Osteoblast (primary cell): Measurements from ENCODE around the gene DLL3. TPM values are rescaled to one million over a fixed set of nuclear protein-coding genes. Genes with fewer than 3 reads are reported as not detected.

Source experiments
- DNase-seq: peaks from one replicate; pipeline ENCODE4 v3.0.0; 2011; ENCODE audit warnings: low spot score, mixed read lengths; ENCODE audit not compliant: insufficient read length; ENCODE audit errors: missing footprints
- H2AFZ ChIP-seq: 2 replicates; pipeline ENCODE4 v1.6.0; 2011; ENCODE audit warnings: mild to moderate bottlenecking, low read length
- H3K27ac ChIP-seq: 2 replicates; pipeline ENCODE4 v1.5.1; 2011; ENCODE audit warnings: mild to moderate bottlenecking, low read depth, low read length, moderate library complexity
- H3K27me3 ChIP-seq: 2 replicates; pipeline ENCODE4 v1.6.0; 2012; ENCODE audit warnings: mild to moderate bottlenecking, control low read depth, inconsistent platforms, low read length, moderate library complexity; ENCODE audit not compliant: insufficient read depth
- H3K36me3 ChIP-seq: 2 replicates; pipeline ENCODE4 v1.5.1; 2011; ENCODE audit warnings: mild to moderate bottlenecking, low read length, control low read depth, moderate library complexity; ENCODE audit not compliant: insufficient read depth
- H3K4me1 ChIP-seq: 2 replicates; pipeline ENCODE4 v1.5.1; 2011; ENCODE audit warnings: mild to moderate bottlenecking, low read length, control low read depth, moderate library complexity; ENCODE audit not compliant: insufficient read depth
- H3K4me2 ChIP-seq: 2 replicates; pipeline ENCODE4 v1.6.0; 2011; ENCODE audit warnings: mild to moderate bottlenecking, low read length; ENCODE audit not compliant: insufficient read depth
- H3K4me3 ChIP-seq: fragments of 200-600 bp; sonication (generic); 3 replicates; pipeline ENCODE4 v1.5.1; 2012; ENCODE audit warnings: mild to moderate bottlenecking, low read length, inconsistent platforms; ENCODE audit not compliant: insufficient read depth
- H3K79me2 ChIP-seq: 2 replicates; pipeline ENCODE4 v1.6.0; 2012; ENCODE audit warnings: mild to moderate bottlenecking, low read length, control low read depth, inconsistent platforms; ENCODE audit not compliant: insufficient read depth
- H3K9me3 ChIP-seq: 2 replicates; pipeline ENCODE4 v1.5.1; 2011; ENCODE audit warnings: low read depth, low read length, control low read depth
- H4K20me1 ChIP-seq: 2 replicates; pipeline ENCODE4 v1.6.0; 2012; ENCODE audit warnings: mild to moderate bottlenecking, low read length, control low read depth; ENCODE audit not compliant: insufficient read depth
- total RNA-seq: library from RNA; depleted of rRNA; stranded (reverse); fragments of >200 nt; gene quantifications from 2 replicates; pipeline ENCODE4 v1.2.3, GENCODE V29; 2012
- TF ChIP-seq, protein P1 (sequence below): IDR thresholded peaks from 2 replicates; pipeline ENCODE4 v1.5.1; 2011; ENCODE audit warnings: mild to moderate bottlenecking, low read depth, low read length, moderate library complexity; ENCODE audit errors: extremely low read depth

DLL3 gene
- total RNA-seq, 1 donor: under 0.01 TPM

DNA sequence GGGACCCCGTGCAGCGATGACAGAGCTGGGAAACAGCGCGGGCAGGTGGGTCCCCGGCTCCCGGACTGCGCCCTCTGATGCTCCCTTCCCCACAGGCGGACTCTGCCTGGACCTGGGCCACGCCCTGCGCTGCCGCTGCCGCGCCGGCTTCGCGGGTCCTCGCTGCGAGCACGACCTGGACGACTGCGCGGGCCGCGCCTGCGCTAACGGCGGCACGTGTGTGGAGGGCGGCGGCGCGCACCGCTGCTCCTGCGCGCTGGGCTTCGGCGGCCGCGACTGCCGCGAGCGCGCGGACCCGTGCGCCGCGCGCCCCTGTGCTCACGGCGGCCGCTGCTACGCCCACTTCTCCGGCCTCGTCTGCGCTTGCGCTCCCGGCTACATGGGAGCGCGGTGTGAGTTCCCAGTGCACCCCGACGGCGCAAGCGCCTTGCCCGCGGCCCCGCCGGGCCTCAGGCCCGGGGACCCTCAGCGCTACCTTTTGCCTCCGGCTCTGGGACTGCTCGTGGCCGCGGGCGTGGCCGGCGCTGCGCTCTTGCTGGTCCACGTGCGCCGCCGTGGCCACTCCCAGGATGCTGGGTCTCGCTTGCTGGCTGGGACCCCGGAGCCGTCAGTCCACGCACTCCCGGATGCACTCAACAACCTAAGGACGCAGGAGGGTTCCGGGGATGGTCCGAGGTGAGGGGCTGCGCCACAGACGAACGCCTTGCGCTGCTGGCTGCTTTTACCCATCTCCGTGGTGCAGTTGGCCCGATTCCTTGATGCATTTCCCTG, 8.4 kb downstream of the DLL3 start:
- Histone ChIP-seq H2AFZ (peak overlapping the region; percentile 20), H3K27me3 (peaks cover 41% of the 10 kb centered on the region), H3K4me1 (no peaks in the 10 kb centered on the region), H3K4me2 (peak overlapping the region; percentile 42), H4K20me1 (no peaks in the 10 kb centered on the region), H3K36me3 (no peaks in the 10 kb centered on the region), H3K79me2 (no peaks in the 10 kb centered on the region), H3K9me3 (no peaks in the 10 kb centered on the region), H3K4me3 (peak overlapping the region; percentile 63), H3K27ac (no peak overlapping the region)
- TF ChIP-seq, protein P1, sequence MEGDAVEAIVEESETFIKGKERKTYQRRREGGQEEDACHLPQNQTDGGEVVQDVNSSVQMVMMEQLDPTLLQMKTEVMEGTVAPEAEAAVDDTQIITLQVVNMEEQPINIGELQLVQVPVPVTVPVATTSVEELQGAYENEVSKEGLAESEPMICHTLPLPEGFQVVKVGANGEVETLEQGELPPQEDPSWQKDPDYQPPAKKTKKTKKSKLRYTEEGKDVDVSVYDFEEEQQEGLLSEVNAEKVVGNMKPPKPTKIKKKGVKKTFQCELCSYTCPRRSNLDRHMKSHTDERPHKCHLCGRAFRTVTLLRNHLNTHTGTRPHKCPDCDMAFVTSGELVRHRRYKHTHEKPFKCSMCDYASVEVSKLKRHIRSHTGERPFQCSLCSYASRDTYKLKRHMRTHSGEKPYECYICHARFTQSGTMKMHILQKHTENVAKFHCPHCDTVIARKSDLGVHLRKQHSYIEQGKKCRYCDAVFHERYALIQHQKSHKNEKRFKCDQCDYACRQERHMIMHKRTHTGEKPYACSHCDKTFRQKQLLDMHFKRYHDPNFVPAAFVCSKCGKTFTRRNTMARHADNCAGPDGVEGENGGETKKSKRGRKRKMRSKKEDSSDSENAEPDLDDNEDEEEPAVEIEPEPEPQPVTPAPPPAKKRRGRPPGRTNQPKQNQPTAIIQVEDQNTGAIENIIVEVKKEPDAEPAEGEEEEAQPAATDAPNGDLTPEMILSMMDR: no peak
- DNase-seq: peak; percentile 96

DNA sequence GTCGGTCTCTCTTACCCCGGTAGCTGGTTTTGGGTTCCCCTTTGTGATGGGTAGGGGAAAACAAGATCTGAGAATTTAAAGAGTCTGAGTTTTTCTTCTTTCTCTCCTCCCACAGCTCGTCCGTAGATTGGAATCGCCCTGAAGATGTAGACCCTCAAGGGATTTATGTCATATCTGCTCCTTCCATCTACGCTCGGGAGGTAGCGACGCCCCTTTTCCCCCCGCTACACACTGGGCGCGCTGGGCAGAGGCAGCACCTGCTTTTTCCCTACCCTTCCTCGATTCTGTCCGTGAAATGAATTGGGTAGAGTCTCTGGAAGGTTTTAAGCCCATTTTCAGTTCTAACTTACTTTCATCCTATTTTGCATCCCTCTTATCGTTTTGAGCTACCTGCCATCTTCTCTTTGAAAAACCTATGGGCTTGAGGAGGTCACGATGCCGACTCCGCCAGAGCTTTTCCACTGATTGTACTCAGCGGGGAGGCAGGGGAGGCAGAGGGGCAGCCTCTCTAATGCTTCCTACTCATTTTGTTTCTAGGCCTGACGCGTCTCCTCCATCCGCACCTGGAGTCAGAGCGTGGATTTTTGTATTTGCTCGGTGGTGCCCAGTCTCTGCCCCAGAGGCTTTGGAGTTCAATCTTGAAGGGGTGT, 9.1 kb downstream of the DLL3 start:
- no peaks in the 10 kb centered on the region for H3K36me3 ChIP-seq
- H4K20me1 ChIP-seq: no peaks in the 10 kb centered on the region
- no peaks in the 10 kb centered on the region for H3K79me2 ChIP-seq
- H3K4me2 ChIP-seq: peak overlapping the region; percentile 42
- no peak overlapping the region for H3K27ac ChIP-seq
- peaks cover 46% of the 10 kb centered on the region for H3K27me3 ChIP-seq
- no peaks in the 10 kb centered on the region for H3K4me1 ChIP-seq
- H3K4me3 ChIP-seq: peak overlapping the region; percentile 63
- H3K9me3 ChIP-seq: no peaks in the 10 kb centered on the region
- H2AFZ ChIP-seq: peak overlapping the region; percentile 20
- TF ChIP-seq, protein P1: no peak
- DNase-seq: peak; percentile 62

GRCh38 chr19:39508629-39509028, 9.9 kb downstream of the DLL3 start:
- Histone ChIP-seq H3K79me2 (no peaks in the 10 kb centered on the region), H3K27me3 (peaks cover 49% of the 10 kb centered on the region), H4K20me1 (no peaks in the 10 kb centered on the region), H2AFZ (no peak overlapping the region), H3K27ac (no peak overlapping the region), H3K9me3 (no peaks in the 10 kb centered on the region), H3K4me1 (no peaks in the 10 kb centered on the region), H3K36me3 (no peaks in the 10 kb centered on the region), H3K4me2 (no peak overlapping the region), H3K4me3 (no peak overlapping the region)
- TF ChIP-seq, protein P1: no peak
- DNase-seq: no peak

DNA sequence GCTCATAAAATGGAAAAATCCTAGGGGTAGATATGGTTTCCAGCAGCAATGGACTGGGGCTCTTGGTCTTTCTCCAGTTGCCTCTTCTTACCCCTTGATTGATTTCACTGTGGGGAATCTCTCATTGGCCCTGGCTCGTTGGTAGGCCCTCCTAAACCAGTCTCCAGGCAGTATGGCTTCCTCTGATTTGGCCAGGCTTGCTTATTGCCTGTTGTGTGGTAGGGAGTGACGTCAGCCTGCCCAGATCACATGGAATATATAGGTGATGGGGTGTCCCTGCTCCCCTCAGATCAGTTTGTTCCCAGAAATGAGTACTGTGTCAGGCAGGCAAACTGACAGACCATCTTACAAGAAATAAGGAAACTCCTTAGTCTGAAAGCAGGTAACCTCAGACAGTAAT, 10.5 kb downstream of the DLL3 start:
- Histone ChIP-seq H3K27me3 (peaks cover 51% of the 10 kb centered on the region), H3K4me3 (no peak overlapping the region), H4K20me1 (no peaks in the 10 kb centered on the region), H3K4me2 (no peak overlapping the region), H2AFZ (no peak overlapping the region), H3K27ac (no peak overlapping the region), H3K4me1 (no peaks in the 10 kb centered on the region), H3K79me2 (no peaks in the 10 kb centered on the region), H3K9me3 (no peaks in the 10 kb centered on the region), H3K36me3 (no peaks in the 10 kb centered on the region)
- DNase-seq: peak; percentile 55
- TF ChIP-seq, protein P1: no peak
